ENCODE results near the gene GPR87. TPM values are rescaled to one million over a fixed set of nuclear protein-coding genes. Genes with fewer than 3 reads are reported as not detected.

Gene GPR87
- total RNA-seq, 4 donors from 2014 or later, result not detected

- no peak for TF ChIP-seq CTCF (IDR thresholded peaks at IDR 0.05; ENCODE audit: low read depth)
Observed at GRCh38 chr3:151307583-151308488, 8.8 kb downstream of the GPR87 start.

- TF ChIP-seq CTCF (IDR thresholded peaks at IDR 0.05; ENCODE audit: low read depth), result no peak
Observed at GRCh38 chr3:151307131-151307530, 9.5 kb downstream of the GPR87 start.

GRCh38 chr3:151306168-151306810 is 10.3 kb downstream of the GPR87 start:
- TF ChIP-seq CTCF (IDR thresholded peaks at IDR 0.05; ENCODE audit: low read depth), result no peak

- no peak for TF ChIP-seq CTCF (IDR thresholded peaks at IDR 0.05; ENCODE audit: low read depth)
Observed at GRCh38 chr3:151305775-151306151, 10.9 kb downstream of the GPR87 start.

- no peak for TF ChIP-seq CTCF (IDR thresholded peaks at IDR 0.05; ENCODE audit: low read depth)
Observed at GRCh38 chr3:151305060-151305774, 11.4 kb downstream of the GPR87 start.

GRCh38 chr3:151303751-151304150 is 12.9 kb downstream of the GPR87 start:
- no peak for TF ChIP-seq CTCF (IDR thresholded peaks at IDR 0.05; ENCODE audit: low read depth)

GRCh38 chr3:151301787-151302186 is 14.8 kb downstream of the GPR87 start:
- no peak for TF ChIP-seq CTCF (IDR thresholded peaks at IDR 0.05; ENCODE audit: low read depth)

All from subcutaneous adipose tissue (tissue), 4 donors.